Measurements from ENCODE around the gene MCM9. TPM values are rescaled to one million over a fixed set of nuclear protein-coding genes. Genes with fewer than 3 reads are reported as not detected.

Gene MCM9
- total RNA-seq, 1 donor: 11.4 TPM

GRCh38 chr6:118813775-118814174, 121.2 kb downstream of the MCM9 start:
- DNase-seq (ENCODE audit: low read depth): peak; percentile 24
- TF ChIP-seq CTCF (IDR thresholded peaks at IDR 0.05; ENCODE audit: insufficient read depth, low read length): no peak

GRCh38 chr6:118812970-118813369, 122.0 kb downstream of the MCM9 start:
- no peak for TF ChIP-seq CTCF (IDR thresholded peaks at IDR 0.05; ENCODE audit: insufficient read depth, low read length)
- no peak overlapping the region for H3K4me3 ChIP-seq (ENCODE audit: low read depth, low read length)
- peak; percentile 29 for DNase-seq (ENCODE audit: low read depth)

More at GRCh38 chr6:118813775-118814174, 121.2 kb downstream of the MCM9 start:
- no peak overlapping the region for H3K4me3 ChIP-seq (ENCODE audit: low read depth, low read length)

- H3K4me3 ChIP-seq (ENCODE audit: low read depth, low read length): no peak overlapping the region
- no peak for TF ChIP-seq CTCF (IDR thresholded peaks at IDR 0.05; ENCODE audit: insufficient read depth, low read length)
- no peak for DNase-seq (ENCODE audit: low read depth)
Observed at GRCh38 chr6:118810420-118811027, 124.4 kb downstream of the MCM9 start.

- DNase-seq (ENCODE audit: low read depth): no peak
- no peak for TF ChIP-seq CTCF (IDR thresholded peaks at IDR 0.05; ENCODE audit: insufficient read depth, low read length)
- no peak overlapping the region for H3K4me3 ChIP-seq (ENCODE audit: low read depth, low read length)
Observed at GRCh38 chr6:118808793-118809638, 125.9 kb downstream of the MCM9 start.

- no peak overlapping the region for H3K4me3 ChIP-seq (ENCODE audit: low read depth, low read length)
- no peak for DNase-seq (ENCODE audit: low read depth)
- TF ChIP-seq CTCF (IDR thresholded peaks at IDR 0.05; ENCODE audit: insufficient read depth, low read length): no peak
Observed at GRCh38 chr6:118804091-118804490, 130.9 kb downstream of the MCM9 start.

- no peak overlapping the region for H3K4me3 ChIP-seq (ENCODE audit: low read depth, low read length)
- TF ChIP-seq CTCF (IDR thresholded peaks at IDR 0.05; ENCODE audit: insufficient read depth, low read length): no peak
- no peak for DNase-seq (ENCODE audit: low read depth)
Observed at GRCh38 chr6:118801257-118801656, 133.7 kb downstream of the MCM9 start.
